Measurements from ENCODE around the gene HCAR3.
"Not testable (repeated sequence)": the region's sequence is repeated elsewhere in the genome, so short reads cannot be mapped to it uniquely, and the experiment has no call there.

The HCAR3 gene

DNA sequence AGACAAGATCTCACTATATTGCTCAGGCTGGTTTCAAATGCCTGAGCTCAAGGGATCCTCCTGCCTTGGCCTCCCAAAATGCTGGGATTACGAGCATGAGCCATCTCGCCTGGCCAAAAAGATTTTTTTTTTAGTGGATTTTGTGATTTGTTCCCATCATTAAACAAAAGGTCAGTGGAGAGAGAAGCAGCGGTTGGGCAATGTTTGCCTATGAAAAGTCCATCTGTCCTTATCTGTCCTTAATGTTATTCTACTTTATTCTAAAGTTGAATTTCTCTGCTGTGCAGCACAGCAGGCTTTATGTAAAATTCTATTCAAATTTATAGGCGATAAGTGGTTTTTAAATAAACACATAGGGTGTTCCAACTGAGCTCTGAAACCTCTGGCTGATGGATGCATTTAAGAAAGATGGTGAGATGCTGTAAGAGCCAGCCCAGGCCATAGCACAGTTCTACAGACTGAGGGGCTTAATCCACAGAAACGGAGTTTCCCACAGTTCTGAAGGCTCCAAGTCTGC, 32.3 kb downstream of the HCAR3 start:
- no peak for DNase-seq
- in situ Hi-C loops (cut with HindIII; ENCODE audit: low pct_ligation_motif_present, low pct_unique_long_range_greater_than_20kb, low sequenced_read_pairs) = no loop called here

DNA sequence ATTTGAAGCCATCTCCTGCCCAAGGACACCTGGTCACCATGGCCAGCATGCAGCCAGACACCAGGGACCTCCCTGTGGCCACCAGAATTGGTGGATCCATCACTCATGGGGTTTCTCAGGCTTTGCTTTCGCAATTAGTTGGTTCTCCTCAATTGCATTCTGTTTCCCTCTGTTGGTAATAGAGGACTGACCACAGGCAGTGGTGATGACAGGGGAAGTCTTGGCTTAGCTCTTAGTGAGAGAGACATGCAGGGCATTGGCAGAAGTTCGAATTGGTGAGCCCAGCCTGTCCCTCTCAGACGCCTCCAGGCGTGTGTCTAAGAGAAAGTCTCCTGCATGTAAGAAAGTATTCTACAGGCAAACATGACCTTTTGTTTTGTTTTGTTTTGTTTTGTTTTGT, 34.8 kb downstream of the HCAR3 start:
- no peak for DNase-seq
- in situ Hi-C loops (cut with HindIII; ENCODE audit: low pct_ligation_motif_present, low pct_unique_long_range_greater_than_20kb, low sequenced_read_pairs) = no loop called here

DNA sequence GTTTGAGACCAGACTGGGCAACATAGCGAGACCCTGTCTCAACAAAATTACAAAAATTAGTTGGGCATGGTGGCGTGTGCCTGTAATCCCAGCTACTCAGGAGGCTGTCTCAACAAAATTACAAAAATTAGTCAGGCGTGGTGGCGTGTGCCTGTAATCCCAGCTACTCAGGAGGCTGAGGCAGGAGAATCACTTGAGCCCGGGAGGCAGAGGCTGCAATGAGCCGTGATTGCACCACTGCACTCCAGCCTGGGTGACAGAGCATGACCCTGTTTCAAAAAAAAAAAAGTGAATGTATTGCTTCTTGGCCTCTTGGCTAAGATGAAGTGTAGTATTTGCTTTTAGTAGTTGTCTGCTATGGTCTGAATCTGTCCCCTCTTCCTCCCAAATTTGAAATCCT, 35.6 kb downstream of the HCAR3 start:
- DNase-seq; in situ Hi-C loops (cut with HindIII; ENCODE audit: low pct_ligation_motif_present, low pct_unique_long_range_greater_than_20kb, low sequenced_read_pairs): not testable (repeated sequence)

DNA sequence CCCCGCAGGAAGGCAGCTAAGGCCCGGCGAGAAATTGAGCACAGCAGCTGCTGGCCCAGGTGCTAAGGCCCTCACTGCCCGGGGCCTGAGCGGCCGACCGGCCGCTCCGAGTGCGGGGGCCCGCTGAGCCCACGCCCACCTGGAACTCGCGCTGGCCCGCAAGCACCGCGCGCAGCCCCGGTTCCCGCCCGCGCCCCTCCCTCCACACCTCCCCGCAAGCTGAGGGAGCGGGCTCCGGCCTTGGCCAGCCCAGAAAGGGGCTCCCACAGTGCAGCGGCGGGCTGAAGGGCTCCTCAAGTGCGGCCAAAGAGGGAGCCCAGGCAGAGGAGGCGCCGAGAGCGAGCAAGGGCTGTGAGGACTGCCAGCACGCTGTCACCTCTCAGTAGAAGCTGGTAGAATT, 39.8 kb downstream of the HCAR3 start:
- DNase-seq; in situ Hi-C loops (cut with HindIII; ENCODE audit: low pct_ligation_motif_present, low pct_unique_long_range_greater_than_20kb, low sequenced_read_pairs): not testable (repeated sequence)

DNA sequence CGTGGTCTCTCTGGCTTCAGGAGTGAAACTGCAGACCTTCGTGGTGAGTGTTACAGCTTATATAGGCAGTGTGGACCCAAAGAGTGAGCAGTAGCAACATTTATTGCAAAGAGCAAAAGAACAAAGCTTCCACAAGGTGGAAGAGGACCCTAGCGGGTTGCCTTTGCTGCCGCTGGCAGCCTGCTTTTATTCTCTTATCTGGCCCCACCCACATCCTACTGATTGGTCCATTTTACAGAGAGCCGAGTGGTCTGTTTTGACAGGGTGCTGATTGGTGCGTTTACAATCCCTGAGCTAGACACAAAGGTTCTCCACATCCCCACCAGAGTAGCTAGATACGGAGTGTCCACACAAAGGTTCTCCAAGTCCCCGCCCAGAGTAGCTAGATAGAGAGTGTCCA, 40.6 kb downstream of the HCAR3 start:
- DNase-seq; in situ Hi-C loops (cut with HindIII; ENCODE audit: low pct_ligation_motif_present, low pct_unique_long_range_greater_than_20kb, low sequenced_read_pairs): not testable (repeated sequence)

DNA sequence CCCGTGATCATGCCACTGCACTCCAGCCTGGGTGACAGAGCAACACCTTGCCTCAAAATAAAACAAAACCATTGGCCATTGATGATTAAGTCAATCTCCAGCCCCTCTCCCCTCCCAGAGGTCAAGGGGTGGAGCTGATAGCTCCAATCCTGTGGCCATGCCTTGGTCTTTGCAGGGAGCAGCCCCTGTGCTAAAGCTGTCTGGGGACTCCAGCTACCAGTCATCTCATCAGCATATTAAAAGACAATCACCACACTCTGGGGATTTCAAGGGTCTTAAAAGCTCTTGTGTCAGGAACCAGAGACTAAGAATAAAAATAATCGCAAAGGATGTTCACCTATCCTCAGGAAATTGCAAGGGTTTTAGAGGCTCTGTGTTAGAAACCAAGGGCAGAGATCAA, 44.1 kb downstream of the HCAR3 start:
- DNase-seq = no peak
- in situ Hi-C loops (cut with HindIII; ENCODE audit: low pct_ligation_motif_present, low pct_unique_long_range_greater_than_20kb, low sequenced_read_pairs) = no loop called here

DNA sequence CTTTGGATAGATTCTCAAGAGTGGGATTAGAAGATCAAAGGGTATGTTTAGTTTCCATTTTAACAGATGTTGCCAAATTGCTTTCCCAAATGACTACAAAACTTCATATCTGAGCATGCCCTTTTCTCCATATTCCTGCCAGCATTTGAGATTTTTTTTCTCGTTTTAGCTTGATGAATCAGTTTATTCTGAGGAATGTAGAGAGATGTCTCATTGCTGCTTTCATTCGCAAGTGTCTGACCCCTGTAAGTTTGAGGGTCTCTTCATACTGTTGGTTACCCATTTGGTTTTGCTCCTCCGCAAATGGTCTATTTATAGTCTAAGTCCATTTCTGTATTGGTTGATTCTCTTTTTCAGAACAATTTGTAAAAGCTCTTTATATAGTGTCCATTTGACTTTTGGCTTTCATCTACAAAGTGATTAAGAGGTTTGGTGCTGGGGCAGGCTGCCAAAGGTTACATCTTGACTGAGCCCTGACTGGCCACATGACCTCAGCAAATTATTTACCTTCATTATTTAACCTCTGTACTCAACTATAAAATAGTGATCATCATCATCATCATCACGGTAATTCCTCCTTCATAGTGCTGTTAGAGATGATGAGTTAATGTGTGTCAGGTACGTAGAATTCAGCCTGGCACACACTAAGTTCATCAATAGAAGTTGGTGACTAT, 47.1 kb downstream of the HCAR3 start:
- in situ Hi-C loops (cut with HindIII; ENCODE audit: low pct_ligation_motif_present, low pct_unique_long_range_greater_than_20kb, low sequenced_read_pairs) = no loop called here
- peak; percentile 65 for DNase-seq

DNA sequence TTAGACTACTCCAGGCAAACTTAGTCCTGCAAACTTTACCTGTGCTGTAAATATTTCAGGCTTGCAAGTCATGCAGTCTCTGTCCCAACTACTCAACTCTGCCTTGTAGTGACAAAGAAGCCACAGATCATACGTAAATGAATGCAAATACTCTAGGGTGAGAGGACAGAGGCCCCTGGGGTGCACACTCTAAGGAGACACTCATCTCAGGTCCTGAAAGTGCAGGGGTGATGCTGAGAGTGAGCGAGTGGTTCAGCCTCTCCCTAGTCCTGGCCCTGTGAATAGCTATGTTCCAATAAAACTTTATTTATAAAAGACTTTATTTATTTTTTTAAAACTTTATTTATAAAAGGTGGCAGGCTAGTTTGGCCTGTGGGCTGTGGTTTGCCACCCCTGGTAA, 48.3 kb downstream of the HCAR3 start:
- in situ Hi-C loops (cut with HindIII; ENCODE audit: low pct_ligation_motif_present, low pct_unique_long_range_greater_than_20kb, low sequenced_read_pairs) = no loop called here

DNA sequence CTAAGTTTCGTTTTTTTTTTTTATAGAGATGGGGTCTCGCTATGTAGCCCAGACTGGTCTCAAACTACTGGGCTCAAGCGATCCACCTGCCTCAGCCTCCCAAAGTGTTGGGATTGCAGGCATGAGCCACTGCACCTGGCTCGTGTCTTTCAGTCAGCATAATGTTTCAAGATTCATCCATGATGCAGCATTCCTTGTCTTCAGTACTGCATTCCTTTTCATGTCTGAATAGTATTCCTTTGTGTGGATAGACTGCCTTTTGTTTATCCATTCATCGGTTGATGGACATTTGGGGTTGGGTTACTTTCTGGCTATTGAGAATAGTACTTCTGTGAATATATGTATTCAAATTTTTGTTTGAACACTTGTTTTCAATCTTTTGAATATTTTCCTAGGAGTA, 50.9 kb downstream of the HCAR3 start:
- in situ Hi-C loops (cut with HindIII; ENCODE audit: low pct_ligation_motif_present, low pct_unique_long_range_greater_than_20kb, low sequenced_read_pairs) = no loop called here
- DNase-seq = no peak

More for the DNA sequence above, 48.3 kb downstream of the HCAR3 start:
- no peak for DNase-seq

DNA sequence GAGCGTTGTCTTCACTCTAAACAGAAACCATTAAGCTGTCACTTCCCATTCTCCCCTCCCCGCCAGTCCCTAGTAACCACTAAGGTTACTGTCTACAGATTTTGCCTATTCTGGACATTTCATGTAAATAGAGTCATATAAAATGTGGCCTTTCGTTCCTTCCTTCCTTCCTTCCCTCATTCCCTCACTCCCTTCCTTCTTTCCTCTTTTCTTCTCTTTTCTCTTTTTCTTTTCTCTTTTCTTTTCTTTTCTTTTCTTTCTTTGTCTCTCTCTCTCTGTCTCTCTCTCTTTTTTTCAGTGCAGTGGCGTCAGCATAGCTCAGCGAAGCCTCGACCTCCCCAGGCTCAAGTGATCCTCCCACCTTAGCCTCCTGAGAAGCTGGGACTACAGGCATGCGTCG, 51.3 kb downstream of the HCAR3 start:
- in situ Hi-C loops (cut with HindIII; ENCODE audit: low pct_ligation_motif_present, low pct_unique_long_range_greater_than_20kb, low sequenced_read_pairs) = no loop called here
- DNase-seq = no peak
